ENCODE measurements around the gene CROT.
"Not testable (repeated sequence)": the region's sequence is repeated elsewhere in the genome, so short reads cannot be mapped to it uniquely, and the experiment has no call there.

CROT gene, protein sequence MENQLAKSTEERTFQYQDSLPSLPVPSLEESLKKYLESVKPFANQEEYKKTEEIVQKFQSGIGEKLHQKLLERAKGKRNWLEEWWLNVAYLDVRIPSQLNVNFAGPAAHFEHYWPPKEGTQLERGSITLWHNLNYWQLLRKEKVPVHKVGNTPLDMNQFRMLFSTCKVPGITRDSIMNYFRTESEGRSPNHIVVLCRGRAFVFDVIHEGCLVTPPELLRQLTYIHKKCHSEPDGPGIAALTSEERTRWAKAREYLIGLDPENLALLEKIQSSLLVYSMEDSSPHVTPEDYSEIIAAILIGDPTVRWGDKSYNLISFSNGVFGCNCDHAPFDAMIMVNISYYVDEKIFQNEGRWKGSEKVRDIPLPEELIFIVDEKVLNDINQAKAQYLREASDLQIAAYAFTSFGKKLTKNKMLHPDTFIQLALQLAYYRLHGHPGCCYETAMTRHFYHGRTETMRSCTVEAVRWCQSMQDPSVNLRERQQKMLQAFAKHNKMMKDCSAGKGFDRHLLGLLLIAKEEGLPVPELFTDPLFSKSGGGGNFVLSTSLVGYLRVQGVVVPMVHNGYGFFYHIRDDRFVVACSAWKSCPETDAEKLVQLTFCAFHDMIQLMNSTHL

DNA sequence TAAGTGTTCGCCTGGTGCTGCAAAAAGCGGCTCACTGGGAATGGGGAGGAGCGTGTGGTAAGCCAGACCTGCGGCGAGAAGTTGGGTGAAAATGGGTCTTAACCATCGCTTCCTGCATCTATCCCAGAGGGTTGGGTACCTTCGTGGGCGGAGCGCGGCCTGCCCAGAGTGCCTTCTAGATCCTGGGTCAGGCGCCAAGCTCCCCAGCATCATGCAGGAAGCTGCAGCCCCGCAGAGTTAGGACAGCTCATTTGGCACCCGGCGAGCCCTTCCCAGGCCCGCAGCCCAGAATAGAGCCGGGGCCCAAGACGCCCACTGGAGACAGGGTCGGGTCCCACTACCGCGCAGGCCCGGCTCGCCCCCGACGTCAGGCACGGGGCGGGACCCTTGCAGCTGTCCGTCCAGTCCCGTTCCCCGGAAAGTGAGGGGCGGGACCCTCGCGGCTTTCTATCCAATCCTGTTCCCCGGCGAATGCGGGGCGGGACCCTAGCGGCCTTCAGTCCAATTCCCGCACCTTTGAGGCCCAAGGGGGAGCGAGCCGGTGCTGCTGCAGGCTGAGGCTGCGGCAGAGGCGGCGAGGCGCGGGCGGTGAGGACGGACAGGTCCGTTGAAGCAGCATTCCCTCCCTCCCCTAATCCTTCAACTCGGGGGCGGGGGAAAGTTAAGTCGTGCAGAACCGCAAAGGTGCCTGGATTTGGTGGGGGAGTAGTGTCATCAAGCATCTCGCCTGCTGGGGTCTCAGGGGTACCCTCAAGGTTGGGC is at the start of gene CROT:
TSS of gene CROT (plus strand) at position 499 of the 762 bp plus-strand sequence. CDS start 3,405 bp downstream, outside the sequence.
- DNase-seq (ENCODE audit: low read depth), result peak; percentile 88

DNA sequence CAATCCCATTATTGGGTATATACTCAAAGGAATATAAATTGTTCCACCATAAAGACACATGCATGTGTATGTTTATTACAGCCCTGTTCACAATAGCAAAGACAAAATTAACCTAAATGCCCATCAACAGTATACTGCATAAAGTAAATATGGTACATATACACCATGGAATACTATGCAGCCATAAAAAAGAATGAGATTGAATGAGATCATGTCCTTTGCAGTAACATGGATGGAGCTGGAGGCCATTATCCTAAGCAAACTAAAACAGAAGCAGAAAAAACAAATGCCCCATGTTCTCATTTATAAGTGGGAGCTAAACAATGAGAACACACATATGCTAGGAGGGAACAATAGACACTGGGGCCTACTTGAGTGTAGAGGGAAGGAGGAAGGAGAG is 44.7 kb upstream of the CROT start:
- no peak for DNase-seq (ENCODE audit: low read depth)

DNA sequence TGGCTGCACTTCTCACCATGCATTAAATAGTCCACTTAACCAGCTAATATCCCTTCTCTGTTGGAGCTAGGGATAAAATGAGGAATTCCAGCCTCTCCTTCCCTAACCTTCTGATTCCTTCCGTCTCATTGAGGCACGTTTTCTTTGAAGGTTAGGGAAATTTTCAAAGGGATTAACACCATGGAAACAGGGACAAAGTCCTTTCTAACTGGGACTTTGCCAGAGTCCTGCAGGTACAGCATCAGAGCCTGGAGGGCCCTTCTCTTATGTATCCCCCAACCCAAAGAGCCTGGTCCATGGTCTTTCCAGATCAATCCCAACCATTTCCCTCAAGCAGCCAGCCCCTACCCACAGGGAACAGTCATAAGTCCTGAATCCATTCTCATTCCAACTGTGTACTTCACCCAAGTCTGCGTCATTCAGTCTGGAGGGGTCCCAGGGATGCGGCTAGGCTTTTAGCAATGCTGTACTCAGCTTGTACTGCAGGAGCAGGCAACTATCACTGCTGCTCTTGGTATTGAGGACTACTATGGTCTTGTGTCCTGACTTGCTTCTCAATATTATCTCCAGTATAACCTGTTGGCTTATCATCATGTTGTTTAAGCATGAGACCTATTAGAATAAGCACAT is 34.6 kb upstream of the CROT start:
- no peak for DNase-seq (ENCODE audit: low read depth)

DNA sequence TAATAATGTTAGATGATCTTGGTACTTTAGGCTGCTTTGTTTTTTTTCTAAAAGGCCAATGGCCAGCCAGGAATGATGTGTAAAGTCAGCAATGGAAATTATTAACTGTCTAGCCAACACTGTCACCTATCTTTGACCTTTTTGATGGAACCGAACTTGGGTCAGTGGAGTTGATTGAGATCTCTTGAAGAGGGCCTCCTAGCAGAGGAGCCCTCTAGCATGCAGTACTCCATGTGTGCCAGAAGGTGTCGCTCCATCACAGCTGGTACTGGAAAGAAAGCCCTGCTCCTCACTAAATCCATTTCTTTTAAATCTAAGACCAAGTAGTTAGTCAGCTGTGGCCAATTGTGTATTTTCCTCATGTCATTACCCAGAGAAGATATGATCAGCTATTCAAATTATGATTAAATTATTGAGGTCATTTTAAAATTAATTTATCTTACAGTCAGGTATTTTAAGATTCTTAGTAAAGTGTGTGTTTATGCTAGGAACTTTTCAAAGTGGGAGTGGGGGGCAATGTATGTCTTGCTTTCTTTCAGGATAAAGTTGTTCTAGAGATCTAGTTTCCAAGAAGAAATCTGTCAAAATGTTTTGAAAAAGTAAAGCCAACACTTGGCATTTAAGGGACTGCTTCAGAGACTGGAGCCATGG is 33.1 kb upstream of the CROT start:
- peak; percentile 39 for DNase-seq (ENCODE audit: low read depth)

DNA sequence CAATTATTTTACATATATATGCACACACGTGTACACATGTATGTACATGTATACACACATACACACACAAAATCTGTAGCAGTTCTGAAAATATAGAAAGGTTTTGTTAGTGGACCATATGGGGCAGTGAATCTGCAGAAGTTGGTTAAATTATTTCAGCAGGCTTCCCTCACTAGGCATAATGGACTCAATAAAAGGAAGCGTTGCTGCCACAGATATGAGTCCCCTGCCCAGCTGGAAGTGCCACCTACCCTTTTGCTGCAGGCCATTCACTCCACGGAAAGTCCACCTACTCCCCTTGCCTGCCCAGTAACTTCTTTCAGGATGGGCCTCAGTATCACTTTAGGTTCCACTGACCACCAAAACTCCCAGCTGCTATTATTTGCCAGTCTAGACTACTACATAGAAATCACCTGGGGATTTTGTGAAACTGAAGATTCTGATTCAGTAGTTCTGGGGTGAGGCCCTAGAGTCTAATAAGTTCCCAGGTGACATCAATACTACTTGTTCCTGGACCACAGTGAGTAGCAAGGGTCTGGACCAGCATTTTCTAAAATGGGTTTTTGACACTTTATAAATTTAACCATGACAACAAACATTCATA is 29.3 kb upstream of the CROT start:
- no peak for DNase-seq (ENCODE audit: low read depth)

DNA sequence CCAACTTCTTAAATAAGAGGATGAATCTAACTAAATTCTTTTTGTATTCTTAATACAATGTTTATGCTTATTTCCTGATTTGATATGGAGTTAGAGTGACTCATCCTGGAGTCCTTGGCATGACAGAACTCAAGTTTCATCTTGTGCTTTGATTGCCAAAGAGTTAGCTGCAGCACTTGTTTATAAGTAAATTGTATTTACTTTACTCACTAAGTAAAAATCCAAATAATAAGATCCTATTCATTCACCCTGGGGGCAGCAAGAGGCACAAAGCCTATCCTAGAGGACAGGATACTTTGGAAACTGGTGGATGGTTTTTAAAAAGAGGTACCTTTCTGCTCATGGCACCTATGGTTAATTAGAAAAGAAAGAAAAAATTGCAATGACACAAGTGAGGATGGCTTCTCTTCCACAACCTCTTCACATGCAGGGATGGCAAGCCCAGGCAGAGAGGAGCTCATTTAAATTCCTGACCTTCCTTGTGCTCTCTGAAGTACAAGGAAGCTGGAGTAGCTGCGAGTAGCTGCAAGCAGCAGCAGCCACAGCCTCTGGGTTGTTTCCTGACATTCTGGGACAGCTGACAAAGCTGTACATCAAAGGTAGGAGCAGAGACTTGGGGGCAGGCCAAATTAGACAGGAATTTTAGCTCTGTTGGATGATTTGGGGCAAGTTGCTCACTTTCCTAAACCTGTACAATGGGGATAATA is 28.5 kb upstream of the CROT start:
- DNase-seq (ENCODE audit: low read depth), result no peak

DNA sequence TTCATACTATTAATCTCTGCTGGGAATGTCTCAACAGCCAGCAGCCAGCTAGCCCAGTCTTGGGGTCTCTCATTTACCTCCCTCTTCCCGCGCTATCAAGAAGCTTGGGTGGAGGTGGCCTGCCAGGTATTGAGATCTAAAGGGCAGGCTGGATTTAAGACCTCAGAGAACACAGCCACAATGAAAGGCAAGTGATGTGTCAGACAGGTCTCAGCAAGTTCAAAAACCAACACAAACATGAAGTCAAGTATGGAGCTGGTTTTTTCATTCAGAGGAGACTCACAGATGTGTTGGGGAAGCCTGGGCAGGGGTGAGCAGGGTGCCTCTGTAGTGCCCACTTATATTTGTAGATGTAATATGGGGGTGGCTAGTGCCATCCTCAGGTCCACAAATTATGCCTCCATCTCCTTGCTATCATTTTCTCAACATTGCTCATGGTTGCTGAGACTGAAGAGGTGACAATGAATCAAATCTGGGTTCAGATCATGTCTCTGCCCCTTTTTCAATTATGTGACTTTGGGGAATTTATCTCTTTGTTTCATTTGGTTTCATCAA is 27.7 kb upstream of the CROT start:
- no peak for DNase-seq (ENCODE audit: low read depth)

DNA sequence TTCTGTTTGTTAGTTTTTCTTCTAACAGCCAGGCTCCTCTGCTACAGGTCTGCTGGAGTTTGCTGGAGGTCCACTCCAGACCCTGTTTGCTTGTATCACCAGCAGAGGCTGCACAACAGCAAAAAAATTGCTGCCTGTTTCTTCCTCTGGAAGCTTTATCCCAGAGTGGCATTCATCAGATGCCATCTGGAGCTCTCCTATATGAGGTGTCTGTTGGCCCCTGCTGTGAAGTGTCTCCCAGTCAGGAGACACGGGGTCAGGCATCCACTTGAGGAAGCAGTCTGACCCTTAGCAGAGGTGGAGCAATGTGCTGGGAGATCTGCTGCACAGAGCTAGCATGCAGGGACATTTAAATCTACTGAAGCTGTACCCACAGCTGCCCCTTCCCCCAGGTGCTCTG is 26.7 kb upstream of the CROT start:
- no peak for DNase-seq (ENCODE audit: low read depth)

DNA sequence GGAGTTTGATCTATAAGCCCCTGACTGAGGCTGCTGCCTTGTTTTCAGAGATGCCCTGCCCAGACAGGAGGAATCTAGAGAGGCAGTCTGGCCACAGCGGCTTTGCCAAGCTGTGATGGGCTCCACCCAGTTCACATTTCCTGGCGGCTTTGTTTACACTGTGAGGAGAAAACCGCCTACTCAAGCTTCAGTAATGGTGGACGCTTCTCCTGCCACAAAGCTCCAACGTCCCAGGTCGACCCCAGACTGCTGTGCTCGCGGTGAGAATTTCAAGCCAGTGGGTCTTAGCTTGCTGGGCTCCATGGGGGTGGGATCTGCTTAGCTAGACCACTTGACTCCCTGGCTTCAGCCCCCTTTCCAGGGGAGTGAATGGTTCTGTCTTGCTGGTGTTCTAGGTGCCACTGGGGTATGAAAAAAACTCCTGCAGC is 26.3 kb upstream of the CROT start:
- DNase-seq (ENCODE audit: low read depth), result not testable (repeated sequence)

DNA sequence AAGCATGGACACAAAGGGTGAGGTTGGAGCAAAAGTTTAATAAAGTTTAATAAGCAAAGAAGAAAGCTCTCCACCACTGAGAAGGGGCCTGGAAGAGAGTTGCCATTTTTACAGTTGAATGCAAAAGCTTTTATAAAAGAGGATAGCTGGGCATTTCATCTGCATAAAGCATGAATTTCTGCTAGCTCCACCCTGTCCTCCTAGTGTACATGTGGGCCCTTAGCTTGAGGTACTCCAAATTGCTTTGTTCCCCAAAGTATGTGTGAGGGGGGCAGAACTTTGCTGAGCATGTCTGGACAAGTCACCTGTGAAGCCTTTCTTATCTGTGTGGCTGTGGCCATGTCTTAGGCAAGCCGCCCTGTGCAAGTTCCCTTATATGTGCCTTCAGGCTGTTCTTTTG is 22.6 kb upstream of the CROT start:
- DNase-seq (ENCODE audit: low read depth), result no peak

DNA sequence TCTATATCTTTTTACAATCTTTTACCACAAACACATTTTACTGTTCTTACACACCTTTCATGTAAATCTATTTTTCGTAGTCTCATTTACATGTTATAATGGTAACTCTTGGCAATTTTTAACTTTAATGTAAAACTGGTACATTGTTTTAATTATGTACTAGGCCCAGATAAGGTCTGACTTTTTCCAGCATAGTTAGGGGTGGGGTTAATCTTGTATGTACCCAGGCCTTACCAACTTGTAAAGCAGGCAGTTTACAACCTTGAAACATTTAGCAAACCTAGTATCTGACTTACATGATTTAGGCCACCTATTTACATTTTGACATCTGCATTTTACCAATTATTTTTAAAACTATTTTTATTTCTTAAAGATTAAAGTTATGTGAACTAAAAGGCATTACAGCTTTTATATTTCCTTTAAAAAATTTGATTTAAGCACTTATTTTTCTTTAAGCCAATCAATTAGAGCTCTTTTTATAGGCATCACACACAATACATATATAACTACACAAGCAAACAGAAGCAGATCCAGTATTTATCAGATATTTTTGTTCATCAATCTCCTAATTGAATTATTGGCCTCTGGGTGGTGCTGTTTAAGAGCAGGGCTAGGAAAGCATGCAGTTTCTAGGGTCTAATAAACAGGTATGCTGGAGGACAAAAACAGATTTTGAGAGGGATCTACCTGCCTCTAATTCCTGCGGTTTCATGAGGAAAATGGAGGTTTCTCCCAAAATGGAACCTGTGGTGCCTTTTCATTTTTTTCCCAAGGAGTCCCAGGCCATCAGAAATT is 19.7 kb upstream of the CROT start:
- no peak for DNase-seq (ENCODE audit: low read depth)

DNA sequence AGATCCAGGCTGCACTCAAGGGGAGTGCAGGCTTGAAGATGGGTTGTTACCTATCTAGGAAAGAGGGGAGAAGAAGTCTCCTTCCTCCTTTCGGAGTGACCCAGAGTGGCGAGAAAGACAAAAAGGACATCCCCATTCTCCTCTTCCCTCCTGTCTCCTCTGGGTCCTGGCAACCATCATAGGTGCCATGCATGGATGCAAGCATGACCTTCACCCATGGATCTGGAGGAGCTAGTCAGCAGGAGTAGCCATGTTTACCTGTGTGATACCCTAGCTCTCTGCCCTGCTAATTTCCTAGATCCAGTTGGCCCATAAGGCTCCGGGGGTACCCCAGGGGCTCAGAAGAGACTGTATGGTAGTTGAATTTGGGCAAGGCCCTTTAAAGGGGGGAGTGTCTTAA is 17.2 kb upstream of the CROT start:
- DNase-seq (ENCODE audit: low read depth), result no peak

DNA sequence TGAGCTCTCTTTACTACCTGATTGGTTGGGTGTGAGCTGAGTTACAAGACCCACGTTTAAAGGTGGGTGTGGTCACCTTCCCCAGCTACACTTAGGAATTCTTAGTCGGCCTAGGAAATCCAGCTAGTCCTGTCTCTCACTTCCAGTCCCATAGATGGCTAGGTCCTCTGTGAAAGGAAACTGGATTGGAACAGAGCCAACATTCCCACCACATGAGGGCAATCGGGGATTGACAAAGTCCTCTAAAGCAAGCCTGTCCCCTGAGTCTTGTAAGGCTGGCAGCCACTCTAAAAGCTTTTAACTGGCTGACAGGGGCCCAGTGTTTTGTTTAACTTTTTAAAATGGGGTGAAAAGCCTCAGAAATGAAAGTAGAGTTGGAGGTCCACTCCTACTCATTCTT is 15.1 kb upstream of the CROT start:
- no peak for DNase-seq (ENCODE audit: low read depth)

DNA sequence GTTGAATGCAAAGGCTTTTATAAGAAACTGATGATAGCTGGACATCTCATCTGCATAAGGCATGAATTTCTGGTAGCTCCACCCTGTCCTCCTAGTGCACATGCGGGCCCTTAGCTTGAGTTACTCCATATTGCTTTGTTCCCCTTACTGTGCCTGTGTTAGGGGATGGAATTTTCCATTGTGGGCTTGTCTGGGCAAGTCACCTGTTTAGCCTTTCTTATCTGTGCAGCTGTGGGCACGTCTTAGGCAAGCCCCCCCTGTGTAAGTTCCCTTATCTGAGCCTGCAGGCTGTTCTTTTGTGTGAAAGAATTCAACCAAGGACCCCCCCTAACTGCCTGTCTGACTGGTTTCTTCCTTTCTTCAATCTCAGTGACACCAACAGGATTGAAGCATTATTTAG is 14.5 kb upstream of the CROT start:
- no peak for DNase-seq (ENCODE audit: low read depth)

DNA sequence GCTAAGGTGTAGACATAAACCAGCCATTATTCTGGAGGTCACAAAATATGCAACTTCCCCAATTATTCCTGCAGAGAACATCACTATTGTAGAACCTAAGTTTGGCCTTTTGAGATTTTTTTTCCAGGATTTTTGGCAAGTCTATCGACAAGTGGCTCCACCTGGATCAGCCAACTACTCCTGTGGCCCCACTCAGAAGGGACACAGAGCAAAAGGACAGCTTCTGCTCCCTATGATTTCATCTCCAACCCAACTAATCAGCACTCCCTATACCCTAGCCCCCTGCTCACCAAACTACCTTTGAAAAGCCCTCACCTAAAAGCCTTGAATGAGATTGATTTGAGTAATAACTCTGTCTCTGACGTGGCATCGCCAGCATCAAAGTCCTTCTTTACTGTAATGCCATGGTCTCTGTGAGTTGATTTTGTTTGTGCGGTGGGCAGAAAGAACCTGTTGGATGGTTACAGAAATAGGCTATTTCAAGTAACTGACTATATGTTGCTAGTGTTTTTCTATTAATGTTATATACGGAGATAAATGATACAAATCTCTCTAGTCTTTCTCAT is 13.7 kb upstream of the CROT start:
- no peak for DNase-seq (ENCODE audit: low read depth)

DNA sequence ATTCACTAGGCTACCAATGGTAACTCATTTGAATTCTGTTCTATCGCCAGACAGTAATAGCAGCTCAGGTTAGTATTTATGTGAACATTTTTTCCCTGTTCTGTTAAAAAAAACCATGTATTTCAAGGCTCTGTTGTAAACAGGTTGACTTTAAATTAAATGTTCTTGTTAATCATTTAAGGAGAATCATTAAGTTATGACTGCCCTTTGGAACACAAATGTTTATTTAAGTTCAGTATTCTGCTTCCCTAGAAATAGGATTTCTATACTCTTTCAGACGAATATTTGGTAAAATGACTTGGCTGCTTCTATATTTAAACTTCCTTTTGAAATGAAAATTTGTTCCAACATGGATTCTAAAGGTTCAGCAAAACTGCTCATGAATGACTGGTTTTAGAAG is 13.1 kb upstream of the CROT start:
- DNase-seq (ENCODE audit: low read depth), result no peak

DNA sequence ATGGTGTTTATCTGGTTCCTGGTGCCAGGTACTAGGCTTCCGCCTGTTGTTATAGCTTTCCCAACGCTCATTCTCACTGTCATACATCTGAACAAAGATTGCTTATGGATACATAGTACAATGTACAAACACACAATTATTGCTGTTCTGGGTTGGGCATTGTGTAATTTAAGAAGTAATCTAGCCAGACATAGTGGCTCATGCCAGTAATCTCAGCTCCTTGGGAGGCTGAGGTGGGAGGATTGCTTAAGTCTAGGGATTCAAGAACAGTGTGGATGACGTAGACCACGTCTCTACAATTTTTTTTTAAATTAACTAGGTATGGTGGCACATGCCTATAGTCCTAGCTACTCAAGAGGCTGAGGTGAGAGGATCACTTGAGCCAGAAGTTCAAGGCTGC is 9.3 kb upstream of the CROT start:
- DNase-seq (ENCODE audit: low read depth), result no peak

DNA sequence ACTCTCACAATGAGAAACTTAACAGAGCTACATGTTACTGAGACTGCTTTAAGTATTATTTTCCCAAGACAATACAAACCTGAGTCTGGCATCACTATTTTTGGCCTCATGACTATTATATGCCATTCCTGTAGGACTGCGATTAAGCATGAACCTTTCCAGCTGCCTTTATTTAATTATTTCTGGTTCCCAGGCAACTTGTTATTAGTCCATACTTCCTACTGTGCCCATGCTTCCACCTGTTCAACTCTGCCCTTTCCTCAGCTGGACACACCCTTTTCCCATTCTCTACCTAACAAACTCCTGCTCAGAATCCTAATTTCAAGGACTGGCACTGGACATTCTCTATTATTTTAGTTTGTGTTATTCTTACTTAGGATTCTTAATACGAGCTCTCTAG is 8.1 kb upstream of the CROT start:
- no peak for DNase-seq (ENCODE audit: low read depth)

DNA sequence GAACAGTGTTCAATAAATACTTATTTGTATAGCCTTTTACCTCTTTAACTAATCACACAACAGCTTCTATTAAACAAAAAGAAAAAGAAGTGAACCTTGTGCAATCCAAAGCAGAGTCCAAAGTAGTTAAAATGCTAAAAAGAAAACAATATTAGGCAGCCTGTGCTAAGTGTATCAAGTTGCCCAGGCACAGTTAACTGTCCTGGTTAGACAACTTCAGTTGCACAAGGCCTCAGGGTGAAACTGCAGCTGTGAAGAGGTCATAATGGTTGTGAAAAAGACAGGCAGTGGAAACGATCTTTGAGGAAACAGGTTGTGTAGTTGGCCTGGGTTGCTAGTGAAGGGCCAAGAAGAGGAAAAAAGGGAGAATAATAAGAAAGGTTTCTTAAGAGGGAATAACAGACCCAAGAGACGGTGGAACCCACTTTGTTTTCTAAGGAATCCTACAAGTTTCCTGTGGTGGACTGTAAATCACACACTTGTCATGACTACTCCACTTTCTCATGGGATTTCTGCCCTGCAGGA is 6.0 kb upstream of the CROT start:
- DNase-seq (ENCODE audit: low read depth), result no peak
